Measurements from ENCODE around the gene IQSEC1. TPM values are rescaled to one million over a fixed set of nuclear protein-coding genes. Genes with fewer than 3 reads are reported as not detected.

Gene IQSEC1
- total and polyA plus RNA-seq, 7 donors, result 2.5 to 39.1 (median 23.9) TPM

- WGBS, 2 donors, result 72 to 88% methylated on average over 5 of the region's 5 CpGs
- Histone ChIP-seq H3K27ac (peak overlapping the region in 1 of 4 donors; percentile 48), H3K4me1 (peaks cover 0 to 51% (median 44%) of the 10 kb centered on the region in 4 donors), H3K36me3 (no peaks in the 10 kb centered on the region), H3K27me3 (no peaks in the 10 kb centered on the region), H3K4me3 (no peak overlapping the region), H3K9me3 (no peaks in the 10 kb centered on the region)
- TF ChIP-seq CTCF (IDR thresholded peaks at IDR 0.05) (no peak), POLR2AphosphoS5 (IDR thresholded peaks at IDR 0.05) (no peak), EP300 (IDR thresholded peaks at IDR 0.05) (no peak), POLR2A (IDR thresholded peaks at IDR 0.05) (no peak)
- intact Hi-C loops (cut with DNase I), result loop anchor here (2.0 to 5.0 kb wide), 2 partner anchors 14 to 76 kb away; no protein-coding TSS in a partner anchor
- DNase-seq, result no peak
These were observed 104.7 kb downstream of the IQSEC1 start for GRCh38 chr3:12968541-12968940.

- peaks cover 0 to 59% (median 48%) of the 10 kb centered on the region in 4 donors for H3K4me1 ChIP-seq
- intact Hi-C loops (cut with DNase I), result loop anchor here (2.0 to 5.0 kb wide), 3 partner anchors 15 to 75 kb away; no protein-coding TSS in a partner anchor
- 2 to 4% methylated on average over 64 of the region's 64 CpGs for WGBS, 2 donors
- no peaks in the 10 kb centered on the region for H3K9me3 ChIP-seq
- H3K36me3 ChIP-seq, result no peaks in the 10 kb centered on the region
- no peaks in the 10 kb centered on the region for H3K27me3 ChIP-seq
- peak; percentile 13 to 65 (median 62) for TF ChIP-seq POLR2AphosphoS5 (IDR thresholded peaks at IDR 0.05)
- peak in 1 of 2 donors; percentile 10 for TF ChIP-seq POLR2A (IDR thresholded peaks at IDR 0.05)
- no peak for TF ChIP-seq CTCF (IDR thresholded peaks at IDR 0.05)
- DNase-seq, result peak; percentile 96
- peak overlapping the region; percentile 82 to 84 (median 82) for H3K27ac ChIP-seq
- H3K4me3 ChIP-seq, result peak overlapping the region; percentile 73 to 97 (median 85)
These were observed 105.5 kb downstream of the IQSEC1 start for GRCh38 chr3:12967606-12968351.

GRCh38 chr3:12966847-12967605, 106.2 kb downstream of the IQSEC1 start:
- H3K4me1 ChIP-seq, result peaks cover 0 to 66% (median 56%) of the 10 kb centered on the region in 4 donors
- TF ChIP-seq EP300 (IDR thresholded peaks at IDR 0.05) (no peak), CTCF (IDR thresholded peaks at IDR 0.05) (no peak), POLR2AphosphoS5 (IDR thresholded peaks at IDR 0.05) (no peak), POLR2A (IDR thresholded peaks at IDR 0.05) (no peak)
- 4 to 6% methylated on average over 56 of the region's 56 CpGs for WGBS, 2 donors
- peak overlapping the region; percentile 82 to 84 (median 82) for H3K27ac ChIP-seq
- H3K36me3 ChIP-seq, result no peaks in the 10 kb centered on the region
- peak overlapping the region; percentile 73 to 97 (median 85) for H3K4me3 ChIP-seq
- no peaks in the 10 kb centered on the region for H3K9me3 ChIP-seq
- DNase-seq, result no peak
- no peaks in the 10 kb centered on the region for H3K27me3 ChIP-seq
- intact Hi-C loops (cut with DNase I), result loop anchor here (2.0 to 5.0 kb wide), 2 partner anchors 28 to 75 kb away; no protein-coding TSS in a partner anchor

- peak overlapping the region; percentile 82 to 84 (median 82) for H3K27ac ChIP-seq
- no peaks in the 10 kb centered on the region for H3K9me3 ChIP-seq
- TF ChIP-seq POLR2AphosphoS5 (IDR thresholded peaks at IDR 0.05) (no peak), CTCF (IDR thresholded peaks at IDR 0.05) (no peak), POLR2A (IDR thresholded peaks at IDR 0.05) (no peak), EP300 (IDR thresholded peaks at IDR 0.05) (no peak)
- H3K4me3 ChIP-seq, result peak overlapping the region; percentile 73 to 97 (median 85)
- H3K36me3 ChIP-seq, result no peaks in the 10 kb centered on the region
- no peak for DNase-seq
- intact Hi-C loops (cut with DNase I), result loop anchor here (2.0 to 5.0 kb wide), 2 partner anchors 29 to 74 kb away; no protein-coding TSS in a partner anchor
- no peaks in the 10 kb centered on the region for H3K27me3 ChIP-seq
- WGBS, 2 donors, result 60 to 68% methylated on average over 11 of the region's 11 CpGs
- H3K4me1 ChIP-seq, result peaks cover 0 to 74% (median 64%) of the 10 kb centered on the region in 4 donors
These were observed 107.0 kb downstream of the IQSEC1 start for GRCh38 chr3:12965999-12966846.

Data from sigmoid colon (tissue), 7 donors.